Measurements from ENCODE around the gene ADK. TPM values are rescaled to one million over a fixed set of nuclear protein-coding genes. Genes with fewer than 3 reads are reported as not detected.

Gene ADK
- polyA plus RNA-seq, 1 donor (not counting 4 experiments of a cell fraction or from before 2014, with no cell fraction given): 139 TPM

DNA sequence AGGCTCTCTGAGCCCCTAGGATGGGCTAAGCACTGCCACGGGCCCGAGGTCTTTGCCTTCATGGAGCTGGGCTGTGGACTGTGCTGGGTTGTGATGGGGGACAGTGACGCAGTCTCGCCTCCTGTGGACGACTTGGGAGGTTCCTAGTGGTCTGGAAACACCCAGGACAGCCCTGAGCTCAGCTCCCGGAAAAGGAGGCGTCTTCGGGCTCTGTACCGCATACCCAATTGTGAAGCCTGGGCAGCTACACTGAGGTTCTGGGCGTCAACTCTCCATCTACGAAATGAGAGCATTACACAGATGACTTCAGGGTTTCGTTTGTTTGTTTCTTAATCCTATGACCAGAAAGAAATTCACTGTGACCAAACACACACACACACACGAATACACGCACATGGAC, 595.8 kb downstream of the ADK start:
- H3K9ac ChIP-seq (ENCODE audit: control insufficient read depth, extremely low read depth, insufficient read depth, low read length): no peak overlapping the region
- H2AFZ ChIP-seq (ENCODE audit: control insufficient read depth, low read length): no peak overlapping the region
- H3K27ac ChIP-seq (ENCODE audit: control insufficient read depth, insufficient read depth, low read length): no peak overlapping the region
- DNase-seq (ENCODE audit: low read depth, low spot score) (no peak), FAIRE-seq (no peak)
- H3K4me2 ChIP-seq (ENCODE audit: control insufficient read depth, extremely low read depth, insufficient read depth, low read depth, low read length): no peak overlapping the region
- no peaks in the 10 kb centered on the region for H3K36me3 ChIP-seq (ENCODE audit: control insufficient read depth in 2 of 2, extremely low read depth in 1 of 2, insufficient read depth in 2 of 2, low read length in 2 of 2)
- H3K27me3 ChIP-seq (ENCODE audit: control insufficient read depth, extremely low read depth, insufficient read depth, low read length): peaks cover 4% of the 10 kb centered on the region
- no peak for TF ChIP-seq EZH2 (IDR thresholded peaks at IDR 0.05; ENCODE audit: low read length)
- TF ChIP-seq, protein P1, sequence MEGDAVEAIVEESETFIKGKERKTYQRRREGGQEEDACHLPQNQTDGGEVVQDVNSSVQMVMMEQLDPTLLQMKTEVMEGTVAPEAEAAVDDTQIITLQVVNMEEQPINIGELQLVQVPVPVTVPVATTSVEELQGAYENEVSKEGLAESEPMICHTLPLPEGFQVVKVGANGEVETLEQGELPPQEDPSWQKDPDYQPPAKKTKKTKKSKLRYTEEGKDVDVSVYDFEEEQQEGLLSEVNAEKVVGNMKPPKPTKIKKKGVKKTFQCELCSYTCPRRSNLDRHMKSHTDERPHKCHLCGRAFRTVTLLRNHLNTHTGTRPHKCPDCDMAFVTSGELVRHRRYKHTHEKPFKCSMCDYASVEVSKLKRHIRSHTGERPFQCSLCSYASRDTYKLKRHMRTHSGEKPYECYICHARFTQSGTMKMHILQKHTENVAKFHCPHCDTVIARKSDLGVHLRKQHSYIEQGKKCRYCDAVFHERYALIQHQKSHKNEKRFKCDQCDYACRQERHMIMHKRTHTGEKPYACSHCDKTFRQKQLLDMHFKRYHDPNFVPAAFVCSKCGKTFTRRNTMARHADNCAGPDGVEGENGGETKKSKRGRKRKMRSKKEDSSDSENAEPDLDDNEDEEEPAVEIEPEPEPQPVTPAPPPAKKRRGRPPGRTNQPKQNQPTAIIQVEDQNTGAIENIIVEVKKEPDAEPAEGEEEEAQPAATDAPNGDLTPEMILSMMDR (optimal IDR thresholded peaks at IDR 0.05 in 1 of 3, IDR thresholded peaks at IDR 0.05 in 1 of 3, conservative IDR thresholded peaks at IDR 0.05 in 1 of 3; ENCODE audit: extremely low read depth in 1 of 3, insufficient read depth in 2 of 3, low read length in 3 of 3): no peak
- H4K20me1 ChIP-seq (ENCODE audit: control insufficient read depth, extremely low read depth, insufficient read depth, low read length): no peaks in the 10 kb centered on the region
- no peaks in the 10 kb centered on the region for H3K79me2 ChIP-seq (ENCODE audit: control insufficient read depth, insufficient read depth, low read length)
- dilution Hi-C loops (cut with MboI; ENCODE audit: extremely low pct_ligation_motif_present, low sequenced_read_pairs): no loop called here
- no peaks in the 10 kb centered on the region for H3K9me3 ChIP-seq (ENCODE audit: control insufficient read depth, low read depth, low read length)
- H3K4me3 ChIP-seq (ENCODE audit: control insufficient read depth in 2 of 3, extremely low read depth in 1 of 3, insufficient read depth in 2 of 3, low read depth in 1 of 3, low read length in 3 of 3): no peak overlapping the region
- no peaks in the 10 kb centered on the region for H3K4me1 ChIP-seq (ENCODE audit: control insufficient read depth, extremely low read depth, insufficient read depth, low read length)
- H3K9me1 ChIP-seq (ENCODE audit: control insufficient read depth, extremely low read depth, insufficient read depth, low read length): no peaks in the 10 kb centered on the region

DNA sequence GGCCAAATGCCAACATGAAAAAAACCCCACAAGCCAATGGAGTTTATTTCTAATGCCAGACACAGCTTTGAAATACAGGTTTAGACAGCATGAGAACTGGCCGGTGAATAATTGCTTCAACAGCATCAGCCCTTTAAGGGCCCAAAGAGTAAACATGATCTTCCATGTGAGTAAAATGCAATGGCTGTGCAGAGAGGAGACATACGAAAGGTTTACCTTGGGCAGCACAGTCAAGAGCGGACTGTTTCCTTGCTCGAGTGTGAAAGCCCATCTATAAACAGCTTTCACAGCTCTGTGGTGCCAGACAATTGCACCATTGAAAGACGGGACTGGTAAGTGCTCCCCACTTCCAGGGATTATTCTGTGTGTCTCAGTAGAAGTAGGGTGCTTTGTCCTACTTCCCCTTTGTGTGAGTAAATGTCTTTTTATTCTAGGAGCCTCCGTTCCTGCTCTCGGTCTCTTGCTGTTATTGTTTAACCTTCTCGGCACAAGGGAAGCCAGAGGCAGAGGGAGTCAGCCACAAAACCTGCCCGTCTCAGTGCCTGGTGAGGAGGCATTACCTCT, 597.5 kb downstream of the ADK start:
- Histone ChIP-seq H3K36me3 (ENCODE audit: control insufficient read depth in 2 of 2, extremely low read depth in 1 of 2, insufficient read depth in 2 of 2, low read length in 2 of 2) (no peaks in the 10 kb centered on the region), H3K4me1 (ENCODE audit: control insufficient read depth, extremely low read depth, insufficient read depth, low read length) (no peaks in the 10 kb centered on the region), H3K9me1 (ENCODE audit: control insufficient read depth, extremely low read depth, insufficient read depth, low read length) (no peaks in the 10 kb centered on the region), H3K9me3 (ENCODE audit: control insufficient read depth, low read depth, low read length) (no peaks in the 10 kb centered on the region), H2AFZ (ENCODE audit: control insufficient read depth, low read length) (no peak overlapping the region), H3K4me2 (ENCODE audit: control insufficient read depth, extremely low read depth, insufficient read depth, low read depth, low read length) (no peak overlapping the region), H3K27ac (ENCODE audit: control insufficient read depth, insufficient read depth, low read length) (no peak overlapping the region), H3K79me2 (ENCODE audit: control insufficient read depth, insufficient read depth, low read length) (no peaks in the 10 kb centered on the region), H3K9ac (ENCODE audit: control insufficient read depth, extremely low read depth, insufficient read depth, low read length) (no peak overlapping the region), H3K27me3 (ENCODE audit: control insufficient read depth, extremely low read depth, insufficient read depth, low read length) (peaks cover 4% of the 10 kb centered on the region), H4K20me1 (ENCODE audit: control insufficient read depth, extremely low read depth, insufficient read depth, low read length) (no peaks in the 10 kb centered on the region), H3K4me3 (ENCODE audit: control insufficient read depth in 2 of 3, extremely low read depth in 1 of 3, insufficient read depth in 2 of 3, low read depth in 1 of 3, low read length in 3 of 3) (no peak overlapping the region)
- DNase-seq (ENCODE audit: low read depth, low spot score) (no peak), FAIRE-seq (no peak)
- TF ChIP-seq, protein P1 (optimal IDR thresholded peaks at IDR 0.05 in 1 of 3, IDR thresholded peaks at IDR 0.05 in 1 of 3, conservative IDR thresholded peaks at IDR 0.05 in 1 of 3; ENCODE audit: extremely low read depth in 1 of 3, insufficient read depth in 2 of 3, low read length in 3 of 3): no peak
- TF ChIP-seq EZH2 (IDR thresholded peaks at IDR 0.05; ENCODE audit: low read length): no peak
- dilution Hi-C loops (cut with MboI; ENCODE audit: extremely low pct_ligation_motif_present, low sequenced_read_pairs): no loop called here
